ENCODE measurements around the gene ALPG. TPM values are rescaled to one million over a fixed set of nuclear protein-coding genes. Genes with fewer than 3 reads are reported as not detected.
"Not testable (repeated sequence)": the region's sequence is repeated elsewhere in the genome, so short reads cannot be mapped to it uniquely, and the experiment has no call there.

ALPG gene
- total RNA-seq, 1 donor from 2014 or later, result not detected

DNA sequence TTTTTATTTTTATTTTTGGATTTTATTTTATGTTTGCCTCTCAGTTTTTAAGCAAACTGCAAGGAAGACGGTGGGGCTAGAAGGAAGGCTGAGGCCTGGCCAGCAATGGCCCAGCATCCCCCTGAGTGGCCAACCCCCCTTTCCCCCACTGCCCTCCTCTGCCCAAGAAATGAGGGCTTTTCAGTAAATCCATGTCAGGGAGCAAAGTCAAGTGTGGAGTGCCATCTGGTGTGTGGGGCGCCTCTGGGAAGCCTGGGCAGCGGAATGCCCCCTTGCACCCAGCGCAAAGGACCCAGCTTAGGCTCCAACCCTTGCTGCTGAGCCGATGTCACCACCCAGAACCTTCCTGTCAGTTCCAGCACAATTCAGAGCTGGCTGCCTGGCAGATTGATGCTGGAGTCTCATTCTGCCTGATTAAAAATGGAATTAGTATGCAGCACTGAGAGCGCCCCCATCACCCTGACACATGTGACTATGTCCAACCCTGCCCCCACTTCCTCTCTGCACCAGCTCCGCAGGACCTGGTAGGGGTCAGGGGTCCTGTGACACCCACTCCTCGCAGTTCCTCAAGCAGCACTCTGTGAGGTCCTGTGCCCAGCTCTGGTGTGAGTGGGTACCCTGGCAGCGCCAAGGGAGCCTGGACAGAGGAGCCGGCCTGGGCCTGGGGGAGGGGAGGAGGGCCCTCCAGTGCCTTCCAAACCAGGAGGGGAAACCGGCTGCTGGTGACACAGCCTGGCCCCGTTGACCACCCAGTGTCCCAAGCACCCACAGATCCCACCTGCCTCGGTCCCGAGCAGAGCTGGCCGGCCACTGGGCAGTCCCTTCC lies 37.3 kb upstream of the ALPG start:
- Mint-ChIP-seq H3K4me3 (ENCODE audit: low read depth) (no peak overlapping the region), H3K4me1 (ENCODE audit: low read depth) (peaks cover 4% of the 10 kb centered on the region), H3K36me3 (ENCODE audit: low read depth) (no peaks in the 10 kb centered on the region), H3K27ac (no peak overlapping the region), H3K27me3 (ENCODE audit: low read depth) (no peaks in the 10 kb centered on the region), H3K9me3 (no peaks in the 10 kb centered on the region)
- no peak for DNase-seq (ENCODE audit: low spot score)
- intact Hi-C loops (cut with micrococcal nuclease), result no loop called here

DNA sequence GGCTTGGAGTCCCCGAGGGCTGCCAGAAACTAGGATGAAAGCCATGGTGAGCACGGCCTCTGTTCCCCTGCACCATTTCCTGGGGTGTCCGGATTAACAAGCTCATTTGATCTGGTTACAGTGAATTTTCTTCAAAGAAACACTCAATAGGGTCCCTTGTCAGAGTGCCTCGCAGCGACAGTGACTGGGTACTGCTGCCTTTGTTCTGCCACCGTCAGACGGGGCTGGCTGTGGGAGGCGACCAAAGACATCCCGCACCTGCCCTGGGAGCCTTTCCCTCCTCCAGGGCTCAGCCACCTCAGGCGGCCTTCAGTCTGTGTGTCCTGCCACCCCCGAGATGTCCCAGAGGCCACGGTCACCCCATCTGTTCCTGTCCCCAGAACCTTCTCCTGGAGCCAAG lies 36.6 kb upstream of the ALPG start:
- H3K4me3 Mint-ChIP-seq (ENCODE audit: low read depth); intact Hi-C loops (cut with micrococcal nuclease); DNase-seq (ENCODE audit: low spot score); H3K4me1 Mint-ChIP-seq (ENCODE audit: low read depth); H3K9me3 Mint-ChIP-seq; H3K27ac Mint-ChIP-seq; H3K27me3 Mint-ChIP-seq (ENCODE audit: low read depth); H3K36me3 Mint-ChIP-seq (ENCODE audit: low read depth): not testable (repeated sequence)

DNA sequence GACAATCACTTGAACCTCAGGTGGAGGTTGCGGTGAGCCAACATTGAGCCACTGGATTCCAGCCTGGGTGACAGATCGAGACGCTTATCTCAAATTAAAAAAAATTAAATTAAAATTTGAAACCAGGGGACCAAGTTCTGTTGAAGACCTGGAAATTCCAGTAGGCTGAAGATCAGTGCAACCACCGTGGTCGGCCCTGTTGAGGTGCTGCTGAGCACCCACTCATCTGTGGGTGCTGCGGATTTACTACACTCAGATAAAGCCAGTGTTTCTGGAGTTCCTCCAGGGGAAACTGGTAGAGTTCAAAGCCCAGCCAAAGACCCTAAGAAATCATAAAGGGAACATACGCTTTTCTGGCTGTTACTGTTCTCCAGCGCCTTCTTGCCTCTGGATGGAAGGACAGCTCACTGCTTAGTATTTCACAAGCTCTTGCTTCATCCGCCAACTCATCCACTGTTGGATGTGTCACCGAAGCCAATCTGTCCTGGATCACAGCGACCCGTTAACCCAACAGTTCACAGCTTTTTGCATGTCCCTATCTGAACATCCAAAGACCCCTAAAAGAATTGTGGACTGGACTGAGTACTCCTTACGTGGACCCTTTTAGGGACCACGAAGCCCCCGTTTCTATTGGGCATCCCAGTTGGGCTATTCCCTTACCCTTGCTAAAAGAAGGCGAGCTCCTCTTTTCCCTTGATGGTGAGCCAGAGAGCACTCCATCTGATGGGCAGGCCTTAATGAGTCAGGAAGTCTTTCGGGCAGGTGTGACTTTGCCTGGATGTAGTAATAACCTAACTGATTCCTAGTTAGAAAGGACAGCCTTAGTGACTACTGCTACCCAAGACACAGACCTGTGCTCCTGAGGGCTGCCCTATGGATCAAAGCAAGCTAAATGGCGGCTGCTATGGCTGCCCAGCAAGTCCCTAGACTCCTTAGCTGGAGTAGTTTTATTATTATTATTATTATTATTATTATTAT lies 34.1 kb upstream of the ALPG start:
- Mint-ChIP-seq H3K27me3 (ENCODE audit: low read depth) (no peaks in the 10 kb centered on the region), H3K4me3 (ENCODE audit: low read depth) (no peak overlapping the region), H3K9me3 (no peaks in the 10 kb centered on the region), H3K4me1 (ENCODE audit: low read depth) (no peaks in the 10 kb centered on the region), H3K36me3 (ENCODE audit: low read depth) (no peaks in the 10 kb centered on the region), H3K27ac (no peak overlapping the region)
- DNase-seq (ENCODE audit: low spot score), result no peak
- intact Hi-C loops (cut with micrococcal nuclease), result no loop called here

DNA sequence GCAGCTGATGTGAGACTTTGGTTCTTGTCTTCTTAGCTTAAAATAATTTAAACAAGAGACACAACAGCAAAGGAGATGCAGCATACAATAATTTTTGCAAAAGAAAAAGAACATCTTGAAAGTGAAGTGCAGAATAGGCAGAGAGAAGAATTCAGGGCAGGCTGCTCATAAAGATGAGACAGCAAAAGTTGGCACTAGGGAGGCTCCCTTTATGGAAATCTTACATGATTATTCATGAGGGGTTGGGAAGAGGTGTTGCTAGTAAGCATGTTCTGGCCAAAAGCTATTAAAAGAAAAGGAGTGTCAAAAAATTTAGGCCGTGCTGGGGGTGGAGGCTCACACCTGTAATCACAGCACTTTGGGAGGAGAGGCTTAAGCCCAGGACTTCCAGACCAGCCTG lies 32.3 kb upstream of the ALPG start:
- intact Hi-C loops (cut with micrococcal nuclease), result no loop called here
- Mint-ChIP-seq H3K36me3 (ENCODE audit: low read depth) (no peaks in the 10 kb centered on the region), H3K4me3 (ENCODE audit: low read depth) (no peak overlapping the region), H3K27me3 (ENCODE audit: low read depth) (no peaks in the 10 kb centered on the region), H3K27ac (no peak overlapping the region), H3K4me1 (ENCODE audit: low read depth) (no peaks in the 10 kb centered on the region), H3K9me3 (no peaks in the 10 kb centered on the region)
- DNase-seq (ENCODE audit: low spot score), result no peak

DNA sequence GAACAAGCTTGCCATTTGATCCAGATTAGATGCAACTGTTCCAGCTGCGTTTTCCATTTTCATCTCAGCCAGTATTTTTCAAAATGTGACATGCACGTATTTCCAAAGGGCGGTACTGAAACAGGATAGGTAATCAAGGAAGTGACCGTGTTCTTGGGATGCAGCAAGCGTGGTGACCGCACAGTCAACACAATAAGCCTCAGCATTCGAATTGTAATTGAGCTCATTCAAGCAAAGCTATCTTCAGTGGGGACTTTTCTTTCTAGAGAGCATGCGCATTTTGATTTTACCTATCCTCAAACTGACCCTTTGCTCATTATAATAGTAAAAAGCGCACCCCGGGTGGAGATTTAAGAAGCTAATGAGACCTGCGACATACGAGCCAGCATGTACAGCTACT lies 31.5 kb upstream of the ALPG start:
- Mint-ChIP-seq H3K27ac (no peak overlapping the region), H3K4me3 (ENCODE audit: low read depth) (no peak overlapping the region), H3K27me3 (ENCODE audit: low read depth) (no peaks in the 10 kb centered on the region), H3K9me3 (no peaks in the 10 kb centered on the region), H3K4me1 (ENCODE audit: low read depth) (no peaks in the 10 kb centered on the region), H3K36me3 (ENCODE audit: low read depth) (no peaks in the 10 kb centered on the region)
- no peak for DNase-seq (ENCODE audit: low spot score)
- intact Hi-C loops (cut with micrococcal nuclease), result no loop called here

DNA sequence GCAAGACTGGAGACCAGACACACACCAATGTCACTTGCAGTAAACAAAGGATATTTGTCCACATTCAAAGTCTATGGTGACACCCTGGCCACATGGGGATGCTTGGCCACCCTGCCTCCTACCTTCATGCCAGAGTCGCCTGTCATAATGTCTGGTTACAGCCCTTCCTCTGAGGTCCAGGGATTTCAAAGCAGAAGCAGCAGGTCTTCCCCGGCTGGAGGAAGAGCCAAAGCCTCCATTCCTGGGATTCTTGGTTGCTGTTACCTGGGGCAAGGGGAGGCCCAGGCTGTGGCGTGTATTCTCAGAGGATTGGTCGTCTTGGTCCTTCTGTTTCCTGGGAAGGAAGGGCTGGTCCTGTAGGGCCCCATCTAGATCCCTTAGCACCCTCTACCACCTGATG lies 30.4 kb upstream of the ALPG start:
- no peak for DNase-seq (ENCODE audit: low spot score)
- Mint-ChIP-seq H3K4me1 (ENCODE audit: low read depth) (no peaks in the 10 kb centered on the region), H3K27me3 (ENCODE audit: low read depth) (no peaks in the 10 kb centered on the region), H3K27ac (no peak overlapping the region), H3K9me3 (no peaks in the 10 kb centered on the region), H3K36me3 (ENCODE audit: low read depth) (no peaks in the 10 kb centered on the region), H3K4me3 (ENCODE audit: low read depth) (no peak overlapping the region)
- intact Hi-C loops (cut with micrococcal nuclease), result no loop called here

DNA sequence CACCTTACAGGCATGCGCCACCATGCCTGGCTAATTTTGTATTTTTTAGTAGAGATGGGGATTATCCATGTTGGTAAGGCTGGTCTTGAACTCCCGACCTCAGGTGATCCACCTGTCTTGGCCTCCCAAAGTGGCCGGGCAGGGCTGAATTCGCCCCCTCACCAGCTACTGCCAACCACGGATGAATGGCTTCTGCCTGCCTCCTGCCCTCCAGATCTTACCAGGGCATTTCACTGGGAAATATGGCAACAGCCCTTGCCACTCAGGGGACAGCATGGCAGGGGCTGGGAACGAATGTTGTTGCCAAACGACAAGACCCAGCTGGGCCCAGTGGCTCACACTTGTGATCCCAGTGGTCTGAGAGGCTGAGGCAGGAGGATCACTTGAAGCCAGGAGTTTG lies 29.9 kb upstream of the ALPG start:
- no peak overlapping the region for H3K4me3 Mint-ChIP-seq (ENCODE audit: low read depth)
- H3K36me3 Mint-ChIP-seq (ENCODE audit: low read depth), result no peaks in the 10 kb centered on the region
- H3K4me1 Mint-ChIP-seq (ENCODE audit: low read depth), result no peaks in the 10 kb centered on the region
- H3K9me3 Mint-ChIP-seq, result no peaks in the 10 kb centered on the region
- intact Hi-C loops (cut with micrococcal nuclease), result no loop called here
- no peak overlapping the region for H3K27ac Mint-ChIP-seq
- no peaks in the 10 kb centered on the region for H3K27me3 Mint-ChIP-seq (ENCODE audit: low read depth)
- DNase-seq (ENCODE audit: low spot score), result no peak

DNA sequence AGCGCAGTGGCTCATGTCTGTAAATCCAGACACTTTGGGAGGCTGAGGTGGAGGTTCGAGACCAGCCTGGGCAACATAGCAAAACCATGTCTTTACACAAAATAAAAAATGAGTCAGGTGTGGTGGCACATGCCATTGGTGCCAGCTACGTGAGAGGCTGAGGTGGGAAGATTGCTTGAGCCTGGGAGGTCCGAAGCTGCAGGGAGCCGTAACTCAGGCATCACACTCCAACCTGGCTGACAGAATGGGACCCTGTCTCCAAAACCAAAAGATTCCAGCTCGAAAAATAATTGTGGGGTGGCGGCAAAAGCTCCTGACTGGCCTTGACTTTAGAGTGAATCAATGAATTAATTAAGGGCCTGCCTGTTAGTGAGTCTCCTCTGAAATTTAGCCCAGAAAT lies 29.3 kb upstream of the ALPG start:
- H3K36me3 Mint-ChIP-seq (ENCODE audit: low read depth), result no peaks in the 10 kb centered on the region

DNA sequence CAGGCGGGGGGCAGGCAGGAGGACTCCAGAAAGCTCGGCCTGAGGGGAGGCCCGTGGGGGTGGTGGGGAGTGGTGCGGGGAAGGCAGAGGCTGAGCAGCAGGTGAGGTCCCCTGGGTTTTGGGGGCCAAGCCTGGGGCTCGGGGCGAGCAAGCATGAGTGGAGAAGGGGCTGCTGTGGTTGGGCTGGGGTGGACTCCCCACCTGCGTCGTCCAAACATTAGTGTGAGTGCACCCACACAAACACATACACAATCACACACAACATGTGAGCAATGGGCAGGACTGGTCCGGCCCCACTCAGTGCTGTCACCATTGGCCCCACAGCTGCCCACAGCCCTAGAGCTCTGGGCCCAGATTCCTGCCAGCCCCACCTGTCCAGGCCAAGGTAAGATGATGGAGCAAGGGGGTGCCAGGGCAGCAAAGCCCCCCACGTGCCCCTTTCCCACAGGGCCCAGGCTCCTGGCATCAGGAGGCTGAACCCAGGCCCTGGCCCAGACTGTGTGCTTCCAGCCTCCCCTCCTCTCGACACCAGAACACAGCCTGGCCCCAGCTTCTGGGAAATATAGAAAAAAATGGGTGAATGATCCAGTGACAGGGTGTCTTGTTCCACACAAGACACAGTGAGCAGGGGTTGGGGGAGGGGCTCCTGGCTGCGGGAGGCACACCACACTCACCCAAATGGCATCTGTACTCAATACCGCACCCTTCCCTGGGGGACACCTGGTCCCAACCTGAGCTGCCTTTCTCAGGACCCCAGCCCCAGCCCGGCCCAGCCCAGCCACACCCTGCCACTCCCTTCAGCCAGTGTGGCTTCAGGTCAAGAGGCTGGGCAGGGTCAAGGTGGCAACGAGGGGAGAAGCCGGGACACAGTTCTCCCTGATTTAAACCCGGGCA lies 28.6 kb upstream of the ALPG start:
- Mint-ChIP-seq H3K9me3 (no peaks in the 10 kb centered on the region), H3K4me3 (ENCODE audit: low read depth) (no peak overlapping the region), H3K27me3 (ENCODE audit: low read depth) (no peaks in the 10 kb centered on the region), H3K36me3 (ENCODE audit: low read depth) (no peaks in the 10 kb centered on the region), H3K4me1 (ENCODE audit: low read depth) (no peaks in the 10 kb centered on the region), H3K27ac (no peak overlapping the region)
- intact Hi-C loops (cut with micrococcal nuclease), result no loop called here
- DNase-seq (ENCODE audit: low spot score), result no peak

More for the DNA sequence above, 29.3 kb upstream of the ALPG start:
- DNase-seq (ENCODE audit: low spot score), result no peak
- intact Hi-C loops (cut with micrococcal nuclease), result no loop called here
- Mint-ChIP-seq H3K27ac (no peak overlapping the region), H3K4me1 (ENCODE audit: low read depth) (no peaks in the 10 kb centered on the region), H3K27me3 (ENCODE audit: low read depth) (no peaks in the 10 kb centered on the region), H3K9me3 (no peaks in the 10 kb centered on the region), H3K4me3 (ENCODE audit: low read depth) (no peak overlapping the region)

DNA sequence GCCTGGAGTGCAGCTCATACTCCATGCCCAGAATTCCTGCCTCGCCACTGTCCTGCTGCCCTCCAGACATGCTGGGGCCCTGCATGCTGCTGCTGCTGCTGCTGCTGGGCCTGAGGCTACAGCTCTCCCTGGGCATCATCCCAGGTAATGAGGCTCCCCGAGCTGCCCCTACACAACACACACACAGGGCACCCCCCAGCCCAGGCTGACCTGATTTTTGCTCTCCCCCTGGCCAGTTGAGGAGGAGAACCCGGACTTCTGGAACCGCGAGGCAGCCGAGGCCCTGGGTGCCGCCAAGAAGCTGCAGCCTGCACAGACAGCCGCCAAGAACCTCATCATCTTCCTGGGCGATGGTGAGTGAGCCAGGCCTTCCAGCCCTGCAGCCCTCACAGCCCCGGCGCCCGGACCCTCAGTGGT lies 27.9 kb upstream of the ALPG start, which contains the start of gene ALPP:
Gene ALPP (plus strand): TSS at position 17 of the 417 bp plus-strand sequence. CDS start 52 bp downstream, at position 69.
- intact Hi-C loops (cut with micrococcal nuclease); H3K36me3 Mint-ChIP-seq (ENCODE audit: low read depth); H3K4me3 Mint-ChIP-seq (ENCODE audit: low read depth); H3K27me3 Mint-ChIP-seq (ENCODE audit: low read depth); H3K4me1 Mint-ChIP-seq (ENCODE audit: low read depth); DNase-seq (ENCODE audit: low spot score); H3K9me3 Mint-ChIP-seq; H3K27ac Mint-ChIP-seq: not testable (repeated sequence)

DNA sequence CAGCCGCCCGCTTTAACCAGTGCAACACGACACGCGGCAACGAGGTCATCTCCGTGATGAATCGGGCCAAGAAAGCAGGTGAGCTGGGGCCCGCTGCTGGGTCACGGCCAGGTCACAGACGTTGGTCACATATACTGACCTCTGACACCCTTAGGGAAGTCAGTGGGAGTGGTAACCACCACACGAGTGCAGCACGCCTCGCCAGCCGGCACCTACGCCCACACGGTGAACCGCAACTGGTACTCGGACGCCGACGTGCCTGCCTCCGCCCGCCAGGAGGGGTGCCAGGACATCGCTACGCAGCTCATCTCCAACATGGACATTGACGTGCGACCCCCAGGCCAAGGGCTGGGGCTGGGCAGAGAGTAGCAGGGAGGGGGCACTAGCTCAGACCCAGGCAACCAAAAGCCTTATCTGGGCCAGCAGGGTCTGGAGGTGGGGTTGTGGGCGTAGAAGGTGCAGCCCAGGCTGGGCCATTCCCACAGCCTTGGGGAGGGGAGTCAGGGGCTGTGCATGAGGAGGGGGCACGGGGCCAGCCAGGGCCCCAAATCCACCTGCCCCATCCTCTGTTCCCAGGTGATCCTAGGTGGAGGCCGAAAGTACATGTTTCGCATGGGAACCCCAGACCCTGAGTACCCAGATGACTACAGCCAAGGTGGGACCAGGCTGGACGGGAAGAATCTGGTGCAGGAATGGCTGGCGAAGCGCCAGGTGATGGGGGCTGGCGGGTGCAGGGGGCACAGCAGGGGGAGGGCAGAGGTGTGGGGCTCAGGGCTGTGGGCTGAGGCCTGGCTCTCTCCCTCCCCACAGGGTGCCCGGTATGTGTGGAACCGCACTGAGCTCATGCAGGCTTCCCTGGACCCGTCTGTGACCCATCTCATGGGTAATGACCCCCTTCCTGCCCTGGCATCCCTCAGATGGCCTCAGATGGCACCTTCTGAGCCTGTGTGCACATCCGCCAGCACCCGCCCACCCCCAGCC lies 26.7 kb upstream of the ALPG start:
- H3K36me3 Mint-ChIP-seq (ENCODE audit: low read depth); H3K4me3 Mint-ChIP-seq (ENCODE audit: low read depth); H3K4me1 Mint-ChIP-seq (ENCODE audit: low read depth); H3K27me3 Mint-ChIP-seq (ENCODE audit: low read depth); DNase-seq (ENCODE audit: low spot score); intact Hi-C loops (cut with micrococcal nuclease); H3K9me3 Mint-ChIP-seq; H3K27ac Mint-ChIP-seq: not testable (repeated sequence)
